Skeletal muscle tissue (tissue), 4 donors: Measurements from ENCODE around the gene NOC3L. TPM values are rescaled to one million over a fixed set of nuclear protein-coding genes. Genes with fewer than 3 reads are reported as not detected.
"Not testable (repeated sequence)": the region's sequence is repeated elsewhere in the genome, so short reads cannot be mapped to it uniquely, and the experiment has no call there.

Source experiments
- H3K27ac ChIP-seq: one replicate; pipeline ENCODE4 v1.7.0; 2013; ENCODE audit warnings: mild to moderate bottlenecking, low read depth, low read length, inconsistent platforms
- H3K27me3 ChIP-seq, 3 donors: one replicate each; pipeline ENCODE4 v1.7.0; 2013; ENCODE audit warnings: low read length in 3 of 3; ENCODE audit not compliant: control insufficient read depth in 3 of 3, insufficient read depth in 3 of 3
- H3K36me3 ChIP-seq, 3 donors: one replicate each; pipeline ENCODE4 v1.7.0; 2013; ENCODE audit warnings: low read length in 3 of 3; ENCODE audit not compliant: control insufficient read depth in 3 of 3, insufficient read depth in 3 of 3
- H3K4me1 ChIP-seq, 3 donors: one replicate each; pipeline ENCODE4 v1.7.0; 2013; ENCODE audit warnings: low read length in 3 of 3, mild to moderate bottlenecking in 3 of 3; ENCODE audit not compliant: control insufficient read depth in 3 of 3, insufficient read depth in 3 of 3
- H3K4me3 ChIP-seq, 3 donors: one replicate each; pipeline ENCODE4 v1.7.0; 2013; ENCODE audit warnings: low read length in 3 of 3
- H3K9ac ChIP-seq, 3 donors: one replicate each; pipeline ENCODE4 v1.7.0; 2013; ENCODE audit warnings: low read length in 3 of 3, mild to moderate bottlenecking in 3 of 3, moderate library complexity in 2 of 3, low read depth in 1 of 3
- H3K9me3 ChIP-seq, 3 donors: one replicate each; pipeline ENCODE4 v1.7.0; 2013; ENCODE audit warnings: low read length in 3 of 3; ENCODE audit not compliant: control insufficient read depth in 3 of 3
- total RNA-seq: library from RNA; depleted of rRNA; stranded (reverse); fragments of >200 nt; gene quantifications from one replicate; pipeline ENCODE4 v1.2.3, GENCODE V29; 2014
- donor health status: Osteomylitis.

The NOC3L gene
- total RNA-seq, 1 donor from 2014 or later = 13.6 TPM

- peaks cover 6 to 17% (median 17%) of the 10 kb centered on the region in 3 donors for H3K4me1 ChIP-seq
- H3K27me3 ChIP-seq = no peaks in the 10 kb centered on the region
- peak overlapping the region; percentile 90 to 96 (median 94) for H3K4me3 ChIP-seq
- peak overlapping the region; percentile 63 to 94 (median 89) for H3K9ac ChIP-seq
- no peaks in the 10 kb centered on the region for H3K9me3 ChIP-seq
- H3K36me3 ChIP-seq = peaks cover 0 to 5% (median 3%) of the 10 kb centered on the region in 3 donors
- H3K27ac ChIP-seq = no peak overlapping the region
Observed at GRCh38 chr10:94363251-94363565, 469 bp upstream of the NOC3L start.

DNA sequence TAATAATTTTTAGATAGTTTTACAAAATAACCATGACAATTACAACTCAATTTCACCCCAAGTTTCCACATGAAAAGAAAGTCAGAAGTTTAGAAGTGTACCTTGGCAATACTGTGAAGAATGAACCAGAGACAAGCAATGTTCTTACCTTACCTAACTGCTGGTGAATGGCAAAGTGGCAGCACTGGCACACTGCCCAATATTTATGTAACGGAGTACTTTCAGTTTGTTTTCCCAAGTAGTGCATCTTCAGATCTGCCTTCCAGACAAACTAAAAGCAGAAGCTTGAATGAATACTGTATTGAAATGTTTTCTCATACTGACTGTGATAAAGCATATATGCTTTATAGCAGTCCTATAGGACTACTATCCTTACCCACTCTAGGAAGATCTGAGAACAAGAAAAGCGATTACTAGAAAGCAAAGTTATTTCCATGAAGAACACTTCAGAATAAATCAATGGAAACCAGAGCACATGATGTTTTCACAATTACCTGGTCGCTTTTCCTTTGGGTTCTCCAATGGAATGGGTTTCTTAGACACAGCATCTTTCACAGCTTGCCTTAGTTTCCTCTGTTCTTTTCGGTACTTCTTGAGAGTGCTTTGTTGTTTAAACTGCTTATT lies 1.5 kb downstream of the NOC3L start:
- peak overlapping the region in 1 of 3 donors; percentile 83 for H3K9ac ChIP-seq
- H3K27me3 ChIP-seq = no peaks in the 10 kb centered on the region
- H3K27ac ChIP-seq = no peak overlapping the region
- H3K36me3 ChIP-seq = peaks cover 7 to 18% (median 14%) of the 10 kb centered on the region in 3 donors
- peaks cover 6 to 17% (median 17%) of the 10 kb centered on the region in 3 donors for H3K4me1 ChIP-seq
- peak overlapping the region in 2 of 3 donors; percentile 7 to 90 for H3K4me3 ChIP-seq
- H3K9me3 ChIP-seq = no peaks in the 10 kb centered on the region

GRCh38 chr10:94358480-94358879 lies 4.3 kb downstream of the NOC3L start:
- Histone ChIP-seq H3K27ac (no peak overlapping the region), H3K4me3 (no peak overlapping the region), H3K4me1 (peaks cover 6 to 17% (median 17%) of the 10 kb centered on the region in 3 donors), H3K9me3 (no peaks in the 10 kb centered on the region), H3K9ac (no peak overlapping the region), H3K36me3 (peaks cover 10 to 34% (median 16%) of the 10 kb centered on the region in 3 donors), H3K27me3 (no peaks in the 10 kb centered on the region)

DNA sequence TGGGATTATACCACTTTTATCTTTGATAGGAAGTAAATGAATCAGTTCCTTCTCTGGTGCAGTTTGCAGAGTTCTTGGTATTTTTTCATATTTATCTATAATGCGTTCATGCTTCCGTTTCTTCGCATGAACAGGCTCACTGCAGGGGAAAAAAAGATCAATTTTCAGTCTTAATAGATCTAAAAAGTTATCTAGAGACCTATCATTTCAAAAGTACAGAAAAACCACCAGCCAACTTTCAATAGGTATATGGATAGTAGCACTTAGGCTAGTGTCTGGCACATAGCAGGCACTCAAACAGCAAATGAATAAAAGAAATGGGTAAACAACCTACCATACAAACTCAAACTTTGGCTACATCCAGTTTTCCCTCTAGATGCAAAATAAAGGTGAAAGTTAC lies 5.5 kb downstream of the NOC3L start:
- H3K36me3 ChIP-seq = peaks cover 12 to 45% (median 21%) of the 10 kb centered on the region in 3 donors

GRCh38 chr10:94355841-94356240 lies 6.9 kb downstream of the NOC3L start:
- H3K36me3 ChIP-seq = peaks cover 12 to 57% (median 27%) of the 10 kb centered on the region in 3 donors
- peaks cover 0 to 3% (median 0%) of the 10 kb centered on the region in 3 donors for H3K4me1 ChIP-seq
- H3K9me3 ChIP-seq = no peaks in the 10 kb centered on the region
- no peak overlapping the region for H3K4me3 ChIP-seq
- no peak overlapping the region for H3K9ac ChIP-seq
- no peaks in the 10 kb centered on the region for H3K27me3 ChIP-seq
- H3K27ac ChIP-seq = no peak overlapping the region

More for the DNA sequence above, 5.5 kb downstream of the NOC3L start:
- no peaks in the 10 kb centered on the region for H3K9me3 ChIP-seq
- H3K4me1 ChIP-seq = peaks cover 4 to 15% (median 12%) of the 10 kb centered on the region in 3 donors
- no peak overlapping the region for H3K27ac ChIP-seq
- H3K9ac ChIP-seq = no peak overlapping the region
- no peak overlapping the region for H3K4me3 ChIP-seq
- no peaks in the 10 kb centered on the region for H3K27me3 ChIP-seq

GRCh38 chr10:94353336-94353735 lies 9.4 kb downstream of the NOC3L start:
- no peaks in the 10 kb centered on the region for H3K27me3 ChIP-seq
- no peak overlapping the region for H3K27ac ChIP-seq
- no peak overlapping the region for H3K9ac ChIP-seq
- H3K9me3 ChIP-seq = no peaks in the 10 kb centered on the region
- H3K4me1 ChIP-seq = no peaks in the 10 kb centered on the region
- no peak overlapping the region for H3K4me3 ChIP-seq
- peaks cover 12 to 58% (median 34%) of the 10 kb centered on the region in 3 donors for H3K36me3 ChIP-seq

DNA sequence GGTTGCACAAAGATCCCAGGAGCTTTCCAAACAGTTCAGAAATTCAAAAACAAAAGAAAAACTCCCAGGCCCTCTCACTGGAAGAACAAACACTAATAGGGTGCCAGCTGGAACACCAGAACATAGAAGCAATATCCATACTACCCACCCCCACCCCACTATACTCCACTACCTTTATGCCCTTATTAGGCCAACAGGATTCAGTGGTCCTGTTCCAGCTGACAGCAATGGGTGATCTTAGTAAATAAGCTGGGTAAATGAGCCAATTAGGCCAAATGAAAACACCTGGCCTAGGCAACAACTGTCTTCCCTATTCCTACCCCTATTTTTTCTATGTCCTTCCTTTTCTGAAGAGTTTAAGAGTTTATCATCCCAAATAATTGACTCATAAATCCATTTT lies 11.7 kb downstream of the NOC3L start:
- no peaks in the 10 kb centered on the region for H3K27me3 ChIP-seq
- H3K9ac ChIP-seq = no peak overlapping the region
- H3K4me3 ChIP-seq = no peak overlapping the region
- H3K27ac ChIP-seq = no peak overlapping the region
- no peaks in the 10 kb centered on the region for H3K4me1 ChIP-seq
- H3K9me3 ChIP-seq = no peaks in the 10 kb centered on the region
- peaks cover 5 to 53% (median 22%) of the 10 kb centered on the region in 3 donors for H3K36me3 ChIP-seq

DNA sequence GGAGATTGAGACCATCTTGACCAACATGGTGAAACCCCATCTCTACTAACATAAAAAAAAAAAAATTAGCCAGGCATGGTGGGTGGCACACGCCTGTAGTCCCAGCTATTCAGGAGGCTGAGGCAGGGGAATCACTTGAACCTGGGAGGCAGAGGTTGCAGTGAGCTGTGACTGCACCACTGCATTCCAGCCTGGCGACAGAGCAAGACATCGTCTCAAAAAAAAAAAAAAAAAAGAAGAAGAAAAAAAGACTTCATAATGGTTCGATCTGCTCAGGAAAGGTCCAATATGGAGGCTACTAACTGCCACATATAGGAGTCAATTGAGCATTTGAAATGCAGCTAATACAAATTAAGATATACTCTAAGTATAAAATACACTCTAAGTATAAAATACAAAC lies 12.2 kb downstream of the NOC3L start:
- not testable (repeated sequence) for H3K4me3 ChIP-seq, H3K9me3 ChIP-seq, H3K4me1 ChIP-seq, H3K9ac ChIP-seq, H3K27ac ChIP-seq, H3K27me3 ChIP-seq
- H3K36me3 ChIP-seq = peaks cover 5 to 54% (median 24%) of the 10 kb centered on the region in 3 donors

DNA sequence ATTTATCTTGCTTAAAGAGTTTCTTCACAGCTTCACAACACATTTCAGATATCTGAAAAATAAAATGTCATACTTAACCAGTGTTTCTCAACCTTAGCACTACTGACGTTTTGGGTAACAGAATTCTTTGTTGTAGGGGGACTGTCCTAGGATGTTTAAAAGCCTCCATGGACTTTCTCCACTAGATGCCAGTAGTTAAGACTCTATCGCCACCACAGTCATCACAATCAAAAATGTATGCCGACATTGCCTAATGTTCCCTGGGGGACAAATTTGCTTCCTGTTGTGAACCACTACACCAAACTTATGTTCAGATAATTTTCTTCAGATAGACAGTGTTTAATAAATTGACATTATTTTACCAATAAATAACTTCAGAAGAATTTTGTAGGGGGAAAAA lies 13.4 kb downstream of the NOC3L start:
- no peak overlapping the region for H3K27ac ChIP-seq
- H3K27me3 ChIP-seq = no peaks in the 10 kb centered on the region
- no peaks in the 10 kb centered on the region for H3K9me3 ChIP-seq
- no peak overlapping the region for H3K4me3 ChIP-seq
- no peak overlapping the region for H3K9ac ChIP-seq
- H3K4me1 ChIP-seq = no peaks in the 10 kb centered on the region
- H3K36me3 ChIP-seq = peaks cover 2 to 55% (median 24%) of the 10 kb centered on the region in 3 donors

DNA sequence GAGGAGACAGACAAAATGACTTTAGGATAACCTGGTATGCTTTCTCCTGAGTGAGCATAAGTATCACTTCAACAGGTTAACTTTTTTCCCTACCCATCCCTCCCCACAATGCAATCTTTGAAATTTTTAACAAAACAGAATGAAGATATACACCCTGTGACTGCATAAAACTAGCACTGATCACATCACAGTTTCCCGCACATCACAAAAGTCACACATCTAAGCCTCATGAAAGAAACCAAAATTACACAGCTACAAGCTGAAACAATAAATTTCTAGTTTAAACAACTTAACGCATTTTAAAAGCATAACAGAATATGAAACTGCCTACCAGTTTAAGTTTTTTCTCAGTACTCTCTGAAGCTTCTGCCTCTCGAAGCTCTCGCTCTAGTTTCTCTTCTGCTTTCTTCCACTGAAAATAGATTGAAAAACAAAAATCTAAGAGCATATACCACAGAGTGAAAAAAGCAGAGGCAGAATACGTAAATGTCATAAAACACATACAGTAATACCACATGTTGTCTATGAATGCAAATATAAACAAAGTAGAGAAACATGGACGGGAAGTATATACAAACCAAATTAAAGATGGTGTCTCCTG lies 18.1 kb downstream of the NOC3L start:
- no peak overlapping the region for H3K27ac ChIP-seq
- no peaks in the 10 kb centered on the region for H3K27me3 ChIP-seq
- peaks cover 8 to 50% (median 14%) of the 10 kb centered on the region in 3 donors for H3K36me3 ChIP-seq
- H3K4me1 ChIP-seq = no peaks in the 10 kb centered on the region
- no peak overlapping the region for H3K9ac ChIP-seq
- no peaks in the 10 kb centered on the region for H3K9me3 ChIP-seq
- H3K4me3 ChIP-seq = no peak overlapping the region
